Heart right ventricle (tissue), 16 donors: Measurements from ENCODE around the gene HES7. TPM values are rescaled to one million over a fixed set of nuclear protein-coding genes. Genes with fewer than 3 reads are reported as not detected.
A peak's percentile ranks its signal among the peaks of the same experiment; 100 is the strongest.

ENCODE experiments used
- ATAC-seq, 8 donors: fragments of 200-7000 bp; cut with Tn5 transposase; one replicate each; pipeline ENCODE4 v1.9.1; 2020; ENCODE audit warnings: mild to moderate bottlenecking in 8 of 8, moderate library complexity in 8 of 8, moderate number of reproducible peaks in 1 of 8
- DNase-seq, 2 donors: peaks; one replicate each; pipeline ENCODE4 v3.0.0-alpha.2; 2020
- H3K27ac ChIP-seq, 10 donors: fragments of 200-600 bp; sonication (generic) in 2 of 10; one replicate each; pipeline versions ENCODE4 v1.5.0 to v1.8.0; 2020 to 2022; ENCODE audit warnings: mild to moderate bottlenecking in 3 of 10
- H3K27me3 ChIP-seq, 7 donors: fragments of 200-600 bp; one replicate each; pipeline ENCODE4 v1.8.0; 2021 to 2022; ENCODE audit warnings: mild to moderate bottlenecking in 2 of 7
- H3K36me3 ChIP-seq, 9 donors: fragments of 200-600 bp; sonication (generic) in 1 of 9; one replicate each; pipeline versions ENCODE4 v1.5.0 to v1.8.0; 2020 to 2022; ENCODE audit warnings: mild to moderate bottlenecking in 2 of 9
- H3K4me1 ChIP-seq, 9 donors: fragments of 200-600 bp; sonication (generic) in 1 of 9; one replicate each; pipeline versions ENCODE4 v1.5.0 to v1.8.0; 2020 to 2022; ENCODE audit warnings: mild to moderate bottlenecking in 4 of 9
- H3K4me3 ChIP-seq, 10 donors: fragments of 200-600 bp; sonication (generic) in 2 of 10; one replicate each; pipeline versions ENCODE4 v1.5.0 to v1.8.0; 2020 to 2022; ENCODE audit warnings: mild to moderate bottlenecking in 7 of 10, moderate library complexity in 2 of 10
- H3K9me3 ChIP-seq, 11 donors: fragments of 200-600 bp in 10 of 11; sonication (generic) in 2 of 11; one replicate each; pipeline versions ENCODE4 v1.5.0 to v1.8.0; 2013 to 2022; ENCODE audit warnings: mild to moderate bottlenecking in 2 of 11, control low read depth in 1 of 11, moderate library complexity in 1 of 11
- CTCF ChIP-seq, 9 donors: fragments of 200-600 bp; sonication (generic) in 2 of 9; IDR thresholded peaks; one replicate each; pipeline versions ENCODE4 v1.5.0 to v1.8.0; 2021 to 2022; ENCODE audit warnings: antibody characterized with exemption in 9 of 9, mild to moderate bottlenecking in 5 of 9, moderate library complexity in 1 of 9
- WGBS, 2 donors: extraction: QIAGEN DNeasy Blood & Tissue Kit; methylation state at CpG; one replicate each; pipeline ENCODE4 v1.1.7; 2013; ENCODE audit warnings: inconsistent platforms in 1 of 2; 5-methylcytosine and 5-hydroxymethylcytosine counted together
- intact Hi-C, 10 donors: fragments of 100-400 bp; cut with DNase I; formaldehyde crosslinking; loops; one replicate each; pipeline versions ENCODE4 v1.11.1 to v1.14.2; 2022
- polyA plus RNA-seq, 2 donors: library from polyadenylated mRNA; stranded (reverse); fragments of 200-250 nt; gene quantifications; one replicate each; pipeline ENCODE4 v1.2.3, GENCODE V29; 2013
- total RNA-seq, 10 donors: library from RNA; stranded (reverse); fragmentation: NEBNext Ultra II Directional in 3 of 10; extraction: Animal tissue kit (Norgen Biotek cat#: 25700) in 3 of 10; gene quantifications; one replicate each; pipeline versions ENCODE4 v1.2.1 to v1.2.4, GENCODE V29; 2021 to 2023
- donor health status: Arrhythmogenic right ventricular cardiomyopathy.
- donor health status: ischemic (EF 13 %, LVEDD 7.1; RV severe dilation, severe dysfunction).
- donor health status: healthy with polysubstance abuse.
- donor health status: DM: no; HTN: yes; CAD: no.
- donor health status: DM: no; HTN: no; CAD: no.
- donor health status: ischemic (EF 25% LVEDD 6.9; RV normal size, moderate dysfunction).
- donor health status: ischemic (EF 25% LVEDD 5.7; RV mildly dilated, moderate dysfunction).
- donor health status: healthy.
- donor health status: DM: yes; HTN: yes; CAD: no.
- donor health status: Ischemic cardiomyopathy.
- donor health status: ischemic (EF 35%, LVEDD 5.7; RV mildly dilated, moderate dysfunction).
- donor health status: nonischemic (EF 11% LVEDD 7.7; RV severe dilation, severe dysfunction).
- donor health status: DM: yes; HTN: yes; CAD: no.
- donor health status: PGD.
- donor health status: ischemic (EF 29% LVEDD 5.4; RV normal size, mild dysfunction).
- donor health status: nonischemic (EF 23%, LVEDD 6.1; RV moderate dilation, normal function).

The HES7 gene
- total and polyA plus RNA-seq, 12 donors: 0.17 to 1.5 (median 0.42) TPM; not detected in 5

DNA sequence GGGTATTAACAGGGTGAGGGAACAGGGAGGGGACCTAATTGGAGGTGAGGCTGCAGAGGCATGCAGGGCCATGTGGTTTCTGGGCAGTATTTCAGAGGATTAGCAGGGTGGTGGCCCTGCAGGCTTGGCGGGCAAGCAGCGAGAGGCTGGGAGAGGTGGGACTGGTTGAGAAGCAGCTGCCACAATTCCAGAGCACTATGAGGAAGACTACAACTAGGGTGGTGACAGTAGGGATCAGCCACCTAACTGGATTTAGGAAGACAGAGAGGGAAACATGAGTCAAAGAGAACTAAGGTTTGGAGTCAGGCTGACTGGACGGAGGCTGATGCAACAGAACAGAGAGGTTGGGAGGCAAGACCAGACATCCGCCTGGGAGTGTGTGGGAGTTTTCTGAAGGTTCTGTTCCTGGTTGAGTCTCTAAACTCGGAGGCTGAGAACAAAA lies 17.9 kb downstream of the HES7 start:
- Histone ChIP-seq H3K4me3 (no peak overlapping the region), H3K36me3 (no peaks in the 10 kb centered on the region), H3K27me3 (peaks cover 10 to 30% (median 26%) of the 10 kb centered on the region in 7 donors), H3K4me1 (peaks cover 0 to 14% (median 7%) of the 10 kb centered on the region in 9 donors), H3K27ac (no peak overlapping the region), H3K9me3 (no peaks in the 10 kb centered on the region)
- ATAC-seq: no peak
- 68 to 69% methylated on average over 5 of the region's 5 CpGs for WGBS, 2 donors
- no peak for TF ChIP-seq CTCF (IDR thresholded peaks at IDR 0.05)
- no peak for DNase-seq
- intact Hi-C loops: loop anchor here in 1 of 10 donors (10.0 kb wide), 1 partner anchor 179 kb away; the partner anchor contains the start of gene RANGRF

GRCh38 chr17:8104911-8105310 lies 19.0 kb downstream of the HES7 start:
- Histone ChIP-seq H3K27me3 (peaks cover 4 to 20% (median 15%) of the 10 kb centered on the region in 7 donors), H3K4me1 (peaks cover 0 to 8% (median 3%) of the 10 kb centered on the region in 9 donors), H3K9me3 (no peaks in the 10 kb centered on the region), H3K27ac (no peak overlapping the region), H3K36me3 (no peaks in the 10 kb centered on the region), H3K4me3 (no peak overlapping the region)
- WGBS, 2 donors: 70 to 80% methylated on average over 8 of the region's 8 CpGs
- ATAC-seq (no peak), DNase-seq (no peak)
- no peak for TF ChIP-seq CTCF (IDR thresholded peaks at IDR 0.05)
- intact Hi-C loops: loop anchor here in 1 of 10 donors (10.0 kb wide), 1 partner anchor 180 kb away; the partner anchor contains the start of gene RANGRF

DNA sequence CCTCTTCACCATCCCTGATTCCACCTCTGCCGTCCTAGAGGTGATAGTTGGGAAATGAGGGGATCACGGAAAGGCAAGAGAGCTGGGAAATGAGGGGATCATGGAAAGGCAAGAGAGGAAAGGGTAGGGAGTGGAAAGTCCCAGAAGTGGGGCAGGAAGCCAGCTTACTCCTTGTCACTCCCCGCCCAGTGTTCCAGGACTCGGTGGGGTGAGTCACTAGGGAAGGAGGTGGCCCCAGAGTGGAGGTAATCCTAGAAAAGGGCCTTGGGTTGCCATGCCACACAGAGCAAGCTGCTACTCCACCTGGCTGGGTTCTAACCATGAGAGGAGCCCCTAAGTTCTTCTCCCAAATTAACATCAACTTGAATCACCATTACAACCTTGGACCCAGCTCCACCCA lies 20.4 kb downstream of the HES7 start:
- intact Hi-C loops: loop anchor here in 1 of 10 donors (10.0 kb wide), 1 partner anchor 181 kb away; the partner anchor contains the start of gene RANGRF
- ATAC-seq (peak in 1 of 8 donors; percentile 25), DNase-seq (no peak)
- H3K36me3 ChIP-seq: no peaks in the 10 kb centered on the region
- no peaks in the 10 kb centered on the region for H3K9me3 ChIP-seq
- H3K27ac ChIP-seq: no peak overlapping the region
- TF ChIP-seq CTCF (IDR thresholded peaks at IDR 0.05): no peak
- peaks cover 0 to 4% (median 0%) of the 10 kb centered on the region in 9 donors for H3K4me1 ChIP-seq
- H3K27me3 ChIP-seq: peaks cover 0 to 8% (median 3%) of the 10 kb centered on the region in 7 donors
- H3K4me3 ChIP-seq: no peak overlapping the region
- WGBS, 2 donors: 79 to 89% methylated on average over 4 of the region's 4 CpGs

GRCh38 chr17:8101721-8102120 lies 22.2 kb downstream of the HES7 start:
- peaks cover 0 to 11% (median 3%) of the 10 kb centered on the region in 7 donors for H3K27me3 ChIP-seq
- no peaks in the 10 kb centered on the region for H3K36me3 ChIP-seq
- H3K4me3 ChIP-seq: no peak overlapping the region
- no peaks in the 10 kb centered on the region for H3K9me3 ChIP-seq
- no peak overlapping the region for H3K27ac ChIP-seq
- no peak for DNase-seq
- TF ChIP-seq CTCF (IDR thresholded peaks at IDR 0.05): no peak
- H3K4me1 ChIP-seq: no peaks in the 10 kb centered on the region
- intact Hi-C loops: loop anchor here in 1 of 10 donors (10.0 kb wide), 1 partner anchor 183 kb away; the partner anchor contains the start of gene RANGRF
- ATAC-seq: no peak
- WGBS, 2 donors: 72 to 82% methylated on average over 6 of the region's 6 CpGs
